ENCODE results near the gene ALCAM.
"Not testable (repeated sequence)": the region's sequence is repeated elsewhere in the genome, so short reads cannot be mapped to it uniquely, and the experiment has no call there.

The ALCAM gene

DNA sequence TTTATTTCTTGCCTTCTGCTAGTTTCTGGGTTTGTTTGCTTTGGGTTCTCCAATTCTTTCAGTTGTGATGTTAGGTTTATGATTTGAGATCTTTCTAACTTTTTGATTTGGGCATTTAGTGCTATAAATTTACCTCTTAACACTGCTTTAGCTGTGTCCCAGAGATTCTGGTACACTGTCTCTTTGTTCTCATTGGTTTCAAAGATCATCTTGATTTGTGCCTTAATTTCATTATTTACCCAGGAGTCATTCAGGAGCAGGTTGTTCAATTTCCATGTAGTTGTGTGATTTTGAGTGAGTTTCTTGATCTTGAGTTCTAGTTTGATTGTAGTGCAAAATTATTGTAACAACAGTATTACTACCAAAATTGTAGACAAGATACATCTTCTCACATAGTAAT lies 25.9 kb downstream of the ALCAM start:
- DNase-seq, result not testable (repeated sequence)

DNA sequence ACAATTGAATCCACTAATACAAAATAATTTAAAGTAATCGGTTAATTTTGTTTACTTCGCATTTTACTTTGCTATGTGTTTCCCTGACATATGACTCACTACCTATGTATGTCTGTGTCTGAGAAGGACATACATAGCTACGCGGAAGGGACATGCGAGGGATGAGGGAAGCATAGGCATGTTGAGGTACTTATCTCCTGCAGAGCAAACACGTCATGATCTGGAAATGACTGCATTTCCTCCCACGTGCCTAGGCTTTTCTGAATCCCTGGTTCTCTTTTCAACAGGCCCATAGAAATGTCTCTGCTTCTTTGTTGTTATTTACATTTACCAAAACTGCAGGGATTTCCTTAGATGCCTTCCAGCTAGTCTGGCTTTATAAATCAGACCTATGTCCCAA lies 27.5 kb downstream of the ALCAM start:
- no peak for DNase-seq

DNA sequence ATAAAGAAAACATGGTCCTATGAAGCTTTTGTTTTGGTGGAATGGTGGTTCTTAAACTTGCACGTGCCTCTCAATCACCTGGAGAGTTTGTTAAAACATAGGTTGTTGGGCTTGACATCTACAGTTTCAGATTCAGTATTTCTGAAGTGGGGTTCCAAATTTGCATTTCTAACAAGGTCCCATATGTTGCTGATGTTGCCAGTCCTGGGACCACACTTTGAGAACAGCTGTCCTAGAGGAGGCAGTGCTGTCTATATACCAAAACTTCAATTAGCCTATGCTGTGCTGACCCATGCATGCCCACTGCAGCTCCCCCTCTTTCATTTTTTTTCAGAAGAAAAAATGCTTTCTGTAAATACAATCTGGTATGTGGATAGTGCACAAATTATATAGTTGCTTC lies 31.3 kb downstream of the ALCAM start:
- no peak for DNase-seq

DNA sequence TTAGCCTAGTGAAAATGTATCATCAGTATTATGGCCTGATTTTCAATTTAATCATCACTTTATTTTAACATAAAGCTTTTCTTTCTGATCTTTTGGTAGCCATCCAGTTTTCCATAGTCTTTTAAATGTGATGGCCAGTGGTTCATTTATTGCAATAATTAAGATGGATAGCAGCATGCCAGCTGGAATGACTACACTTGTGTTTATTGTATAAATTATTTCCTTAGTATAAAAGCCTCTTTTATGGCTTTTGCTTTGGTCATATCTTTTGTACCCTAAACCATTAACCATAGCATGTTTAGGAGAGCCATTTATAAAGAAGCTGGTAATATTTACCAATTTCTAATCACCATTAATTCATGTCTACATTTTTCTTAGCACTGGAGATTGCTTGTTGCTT lies 31.7 kb downstream of the ALCAM start:
- no peak for DNase-seq

DNA sequence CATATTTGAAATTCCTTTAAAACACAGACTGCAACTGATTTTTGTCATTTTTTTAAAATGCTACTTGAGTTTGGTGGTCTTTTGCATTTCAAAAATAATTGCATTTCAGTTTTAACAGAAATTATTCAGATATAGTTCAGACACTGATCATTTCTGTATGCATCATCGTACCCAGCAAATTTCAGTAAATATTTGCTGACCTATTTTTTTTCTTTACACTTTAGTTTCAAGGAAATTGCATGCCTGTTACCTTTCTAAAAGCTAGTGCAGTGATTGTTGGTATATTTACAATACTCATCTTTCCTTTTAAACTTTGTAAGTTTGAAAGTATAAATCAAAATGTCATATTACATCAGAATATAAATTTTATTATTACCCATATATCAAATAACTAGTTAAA lies 32.4 kb downstream of the ALCAM start:
- no peak for DNase-seq

DNA sequence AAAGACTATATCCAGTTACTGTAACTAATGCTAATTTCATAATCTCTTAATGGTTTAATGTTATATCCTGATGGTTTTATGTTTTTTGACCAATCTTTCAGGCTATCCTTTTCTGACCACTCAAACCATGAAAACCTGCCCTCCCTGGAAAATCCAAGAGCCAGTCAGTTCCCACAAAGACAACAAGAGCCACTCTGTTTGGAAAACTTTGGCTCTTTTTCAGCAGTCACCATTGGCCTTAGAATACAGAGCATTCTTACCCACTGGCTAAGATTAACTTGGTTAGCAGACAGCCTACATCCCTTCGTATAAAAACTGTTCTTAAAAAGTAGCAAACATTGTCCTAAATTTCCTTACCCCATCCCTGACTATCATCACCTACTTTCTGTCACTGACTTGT lies 32.9 kb downstream of the ALCAM start:
- DNase-seq, result no peak

DNA sequence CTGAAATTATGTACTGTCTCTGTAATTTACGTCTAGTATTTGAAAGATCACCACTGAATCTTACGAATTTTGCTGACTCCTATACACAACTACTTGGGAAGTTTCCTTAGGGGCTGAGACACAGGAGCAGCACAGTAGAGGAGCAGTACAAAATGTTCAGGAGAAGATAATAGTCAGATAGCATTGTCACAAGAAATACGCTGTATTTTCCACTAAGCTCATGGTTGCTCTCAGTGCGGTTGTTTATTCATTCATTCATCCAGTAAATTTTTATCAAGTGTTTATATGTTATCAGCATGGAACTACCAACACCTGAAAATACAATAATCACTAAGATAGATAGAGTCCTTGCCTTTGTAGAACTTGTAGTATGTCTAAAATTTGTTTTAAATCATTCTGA lies 34.5 kb downstream of the ALCAM start:
- DNase-seq, result no peak

DNA sequence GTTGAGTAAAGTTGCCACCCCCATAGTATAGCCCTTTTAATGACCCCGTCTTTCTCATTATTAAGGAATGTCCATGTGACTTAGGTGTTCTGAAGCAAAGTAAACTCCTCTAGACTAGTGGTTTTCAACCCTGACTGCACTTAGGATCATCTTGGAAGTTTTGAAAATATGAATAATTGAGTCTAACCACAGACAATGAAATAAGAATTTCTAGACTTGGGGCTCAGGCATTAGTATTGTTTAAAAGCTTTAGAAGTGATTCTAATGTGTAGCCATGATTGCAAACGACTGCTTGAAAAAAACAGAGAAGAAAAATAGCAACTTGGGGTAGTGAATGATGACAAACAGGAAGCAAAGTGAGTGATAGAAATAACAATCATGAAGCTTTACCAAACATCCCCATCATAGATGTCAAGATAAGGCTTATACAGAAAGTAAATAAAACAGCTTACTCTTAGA lies 35.0 kb downstream of the ALCAM start:
- DNase-seq, result no peak

DNA sequence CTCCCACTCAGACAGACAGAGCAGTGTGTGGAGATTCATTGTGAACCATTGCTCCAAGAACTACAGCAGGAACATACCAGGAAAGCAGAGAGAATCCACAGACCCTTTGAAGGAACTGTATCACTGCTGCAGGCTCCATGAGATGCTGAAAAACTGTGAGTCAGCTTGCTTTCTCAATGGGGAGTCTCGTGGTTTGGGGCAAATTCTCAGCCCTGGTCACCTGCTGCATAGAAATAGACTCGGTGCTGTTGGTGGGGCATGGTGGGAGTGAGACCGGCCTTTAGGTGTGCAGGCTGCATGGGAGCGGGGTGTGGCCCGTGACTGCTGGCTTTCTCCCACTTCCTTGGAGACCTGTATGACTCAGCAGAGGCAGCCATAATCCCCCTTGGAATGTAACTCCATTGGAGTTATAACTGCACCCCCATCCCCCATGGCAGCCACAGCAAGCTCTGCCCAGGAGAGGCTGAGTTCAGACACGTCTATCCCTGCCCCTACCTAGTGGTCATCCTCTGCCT lies 35.6 kb downstream of the ALCAM start:
- DNase-seq, result no peak

DNA sequence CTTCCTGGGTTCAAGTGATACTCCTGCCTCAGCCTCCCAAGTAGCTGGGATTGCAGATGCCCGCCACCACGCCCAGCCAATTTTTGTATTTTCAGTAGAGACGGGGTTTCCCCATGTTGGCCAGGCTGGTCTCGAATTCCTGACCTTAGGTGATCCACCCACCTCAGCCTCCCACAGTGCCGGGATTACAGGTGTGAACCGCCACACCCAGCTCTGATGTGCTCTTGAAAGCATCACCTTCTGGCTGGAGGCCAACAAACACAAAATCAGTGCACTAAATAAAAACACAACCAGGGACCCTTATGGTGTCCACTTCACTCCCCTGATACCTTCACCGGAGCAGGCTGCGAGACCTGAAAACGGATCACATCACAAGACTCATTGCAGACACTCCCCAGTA lies 36.3 kb downstream of the ALCAM start:
- DNase-seq, result not testable (repeated sequence)

DNA sequence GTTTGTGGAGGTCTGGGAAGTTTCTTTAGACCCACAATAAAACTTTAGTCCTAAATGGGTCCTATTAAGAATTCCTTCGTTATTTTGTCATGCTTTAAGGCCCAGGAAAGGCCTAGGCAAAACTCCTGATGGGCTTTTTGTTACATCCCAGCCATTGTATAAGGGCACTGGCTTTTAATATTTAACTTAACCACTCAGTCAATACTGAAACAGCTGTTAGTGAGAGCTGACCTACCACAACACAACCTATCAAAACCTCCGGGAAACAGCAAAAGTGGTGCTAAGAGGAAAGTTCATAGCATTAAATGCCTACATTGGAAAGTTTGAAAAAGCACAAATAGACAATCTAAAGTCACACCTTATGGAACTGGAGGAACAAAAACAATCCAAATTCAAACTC lies 39.6 kb downstream of the ALCAM start:
- no peak for DNase-seq

DNA sequence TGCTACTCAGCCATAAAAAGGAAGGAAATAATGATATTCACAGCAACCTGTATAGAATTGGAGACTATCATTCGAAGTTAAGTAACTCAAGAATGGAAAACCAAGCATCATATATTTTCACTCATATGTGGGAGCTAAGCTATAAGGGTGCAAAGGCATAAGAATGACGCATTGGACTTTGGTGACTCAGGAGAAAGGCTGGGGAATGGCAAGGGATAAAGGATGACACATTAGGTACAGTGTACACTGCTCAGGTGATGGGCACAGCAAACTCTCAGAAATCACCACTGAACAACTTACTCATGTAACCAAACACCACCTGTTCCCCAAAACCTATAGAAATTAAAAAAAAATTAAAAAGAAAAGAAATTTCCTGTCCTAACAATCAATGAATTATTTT lies 42.7 kb downstream of the ALCAM start:
- no peak for DNase-seq

DNA sequence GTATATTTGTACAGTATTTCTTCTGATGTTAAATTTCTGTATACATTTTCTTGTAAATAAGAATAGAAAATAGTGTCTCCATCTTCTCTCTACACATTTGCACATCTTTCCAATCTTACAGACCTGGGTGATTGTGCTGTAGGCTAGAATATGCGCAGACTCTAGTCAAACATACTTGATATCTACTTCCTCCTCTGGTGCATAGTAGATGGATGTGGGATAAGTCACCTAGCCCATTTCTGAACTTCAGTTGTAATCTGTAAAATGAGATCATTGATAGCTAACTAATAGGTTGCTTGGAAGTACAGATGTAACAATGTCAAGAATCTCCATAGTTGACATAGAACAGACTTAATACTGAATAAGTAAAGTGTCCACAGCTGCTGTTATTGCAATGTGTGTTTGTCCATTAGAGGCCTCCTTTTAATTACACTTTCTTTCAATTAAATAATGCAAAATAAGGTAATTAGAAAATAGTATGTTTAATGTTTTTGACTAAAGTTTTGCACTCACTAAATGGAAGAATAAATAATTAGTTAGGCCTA lies 46.7 kb downstream of the ALCAM start:
- no peak for DNase-seq

DNA sequence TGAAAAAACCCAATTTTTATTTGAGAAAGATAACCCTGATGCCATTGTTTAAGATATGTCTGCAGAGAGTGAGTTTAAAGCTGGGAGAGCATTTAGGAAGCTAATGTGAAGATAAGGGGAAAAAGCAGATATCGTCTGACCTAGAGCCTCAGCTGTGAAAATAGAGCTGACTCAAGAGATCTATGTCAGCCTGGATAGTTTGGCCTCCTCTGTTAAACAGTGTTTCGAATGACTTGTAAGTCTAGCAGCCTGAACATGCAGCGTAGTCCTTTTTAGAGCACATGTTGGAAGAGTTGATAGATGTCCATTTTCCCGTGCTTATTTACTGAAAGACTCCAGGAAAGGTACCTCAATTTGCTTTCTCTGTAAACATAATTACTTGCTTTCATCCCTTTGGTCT lies 48.1 kb downstream of the ALCAM start:
- DNase-seq, result peak; percentile 8

DNA sequence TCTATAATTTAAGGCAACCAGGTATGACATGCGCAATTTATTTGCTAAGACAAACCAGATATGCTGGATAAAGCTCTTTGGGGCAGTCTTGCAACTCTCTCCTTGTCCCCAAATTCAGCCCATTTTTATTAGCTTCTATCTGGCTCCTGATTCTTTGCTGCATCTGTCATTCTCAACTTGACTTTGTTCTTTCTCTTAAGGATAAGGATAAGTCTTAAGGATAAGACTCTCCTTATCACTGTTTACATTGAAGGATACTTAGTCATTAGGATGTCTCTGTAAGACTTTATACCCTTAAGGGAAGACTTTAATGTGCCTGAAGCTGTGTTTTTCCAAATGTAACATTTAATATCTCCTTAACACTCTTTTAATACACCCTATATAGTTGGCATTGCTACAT lies 49.2 kb downstream of the ALCAM start:
- DNase-seq, result no peak

DNA sequence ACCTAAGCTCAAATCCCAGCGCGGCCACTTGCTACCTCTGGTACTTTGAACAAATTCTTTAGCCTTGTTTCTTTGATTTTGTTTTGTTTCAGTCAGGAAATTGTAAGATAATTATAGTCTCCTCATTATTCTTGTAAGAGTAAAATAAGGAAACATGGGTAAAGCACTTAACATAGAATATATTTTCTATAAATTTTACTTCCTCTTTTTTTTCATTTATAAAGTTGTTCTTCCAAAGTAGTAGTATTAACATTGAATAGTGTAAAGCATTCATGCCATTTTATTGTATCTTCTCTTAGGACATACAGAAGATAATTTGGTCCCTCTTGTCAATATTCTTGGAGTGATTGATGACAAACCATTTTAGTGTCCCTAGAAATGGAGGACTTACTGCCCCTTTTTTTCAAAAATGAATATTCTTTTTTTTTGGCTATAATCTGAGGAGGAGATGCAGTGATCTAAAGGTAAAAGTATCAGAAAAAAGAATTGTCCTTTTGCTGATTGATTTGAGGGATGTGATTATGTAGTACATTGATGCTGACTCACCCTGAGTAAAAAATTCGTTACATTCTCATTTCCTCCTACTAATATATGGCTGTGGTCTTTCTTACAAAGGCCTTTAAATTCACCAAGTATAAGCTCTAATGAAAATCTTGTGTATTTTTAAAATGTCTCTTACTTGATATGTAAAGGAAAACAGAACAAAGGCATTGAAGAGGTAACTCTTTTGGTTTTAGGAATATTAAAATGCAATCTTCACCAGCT lies 51.0 kb downstream of the ALCAM start:
- DNase-seq, result peak; percentile 15

DNA sequence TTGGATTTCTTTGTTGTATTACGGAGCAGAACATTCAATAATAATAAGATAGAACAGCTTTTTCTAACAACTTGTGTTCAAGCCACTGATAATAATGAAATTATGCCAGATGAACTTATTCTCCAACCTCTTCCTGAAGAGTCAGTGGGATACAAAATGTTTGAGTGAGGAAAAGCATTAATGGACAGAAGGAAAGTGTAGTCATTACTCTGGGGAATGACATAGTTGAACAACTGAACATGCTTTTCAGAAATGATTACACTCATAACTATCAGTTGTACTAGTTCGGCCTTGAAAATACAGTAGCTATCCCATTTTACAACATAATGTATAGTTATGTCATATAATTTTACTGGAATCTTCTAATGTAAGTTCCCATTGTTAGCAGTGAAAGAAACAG lies 55.9 kb downstream of the ALCAM start:
- DNase-seq, result no peak

DNA sequence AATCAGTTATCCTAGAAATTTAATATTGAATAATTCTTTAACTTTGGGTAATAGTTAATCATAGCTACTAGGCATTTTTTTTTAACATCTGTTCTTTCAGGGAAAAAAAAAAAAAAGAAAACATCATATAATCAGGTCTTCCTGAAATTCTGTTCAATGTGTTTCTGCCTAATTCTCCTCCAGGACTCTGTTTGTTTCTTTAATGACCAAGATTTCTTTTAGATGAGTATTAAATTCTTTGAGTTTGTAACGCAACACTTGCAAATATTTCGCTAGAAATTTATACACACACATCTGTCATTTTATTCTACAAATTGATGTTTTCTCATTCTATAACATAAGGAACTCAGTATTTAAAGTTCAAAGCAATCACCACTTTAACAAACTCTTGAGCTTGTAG lies 56.7 kb downstream of the ALCAM start:
- no peak for DNase-seq

DNA sequence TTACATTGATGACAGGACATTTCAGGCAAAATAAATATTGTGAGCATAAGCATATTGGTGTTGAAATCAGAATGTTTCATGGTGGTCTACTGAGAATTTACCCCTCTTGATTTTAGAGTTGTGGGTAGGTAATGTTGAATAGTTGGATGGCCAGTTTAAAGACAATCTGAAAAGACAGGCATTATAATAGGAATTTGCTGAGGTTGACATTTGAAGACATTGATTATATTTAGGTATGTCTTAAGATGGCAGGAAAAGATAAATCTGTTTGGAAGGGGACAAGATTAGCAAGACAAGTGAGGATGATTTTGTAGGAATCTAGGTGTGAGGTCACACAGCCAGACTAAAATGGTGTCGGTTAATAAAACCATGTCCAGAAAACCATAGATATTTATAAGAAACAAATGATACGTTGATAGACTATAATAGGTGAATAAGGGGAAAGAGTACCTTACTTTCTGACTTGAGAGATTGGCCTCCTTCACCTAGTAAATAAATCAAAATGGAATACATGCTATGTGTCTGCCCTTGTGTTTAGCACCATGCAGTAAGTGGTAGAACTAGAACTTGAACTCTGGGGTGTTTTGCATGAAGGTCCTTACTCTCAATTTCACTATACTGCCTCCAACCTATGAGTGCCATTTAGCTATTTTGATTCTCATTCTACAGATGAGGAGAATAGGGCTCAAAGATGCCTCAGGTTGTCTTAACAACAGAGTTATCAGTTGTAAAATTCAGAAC lies 57.9 kb downstream of the ALCAM start:
- DNase-seq, result no peak

DNA sequence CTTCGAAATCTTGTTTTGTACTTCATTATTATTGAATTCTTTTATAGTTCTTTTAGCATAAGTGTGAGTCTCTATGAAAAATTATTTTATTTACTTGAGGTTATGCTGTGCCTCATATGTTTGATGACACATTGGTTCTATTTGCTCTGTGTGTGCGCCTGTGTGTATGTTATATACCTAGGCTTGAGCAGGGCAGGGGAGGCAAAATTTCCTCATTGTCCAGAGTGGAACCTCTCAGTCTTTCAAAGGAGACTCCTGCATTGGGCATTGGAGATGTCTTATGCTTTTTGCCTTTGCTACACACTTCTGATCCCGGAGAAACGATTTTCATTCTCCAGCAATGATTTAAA lies 58.4 kb downstream of the ALCAM start:
- no peak for DNase-seq

DNA sequence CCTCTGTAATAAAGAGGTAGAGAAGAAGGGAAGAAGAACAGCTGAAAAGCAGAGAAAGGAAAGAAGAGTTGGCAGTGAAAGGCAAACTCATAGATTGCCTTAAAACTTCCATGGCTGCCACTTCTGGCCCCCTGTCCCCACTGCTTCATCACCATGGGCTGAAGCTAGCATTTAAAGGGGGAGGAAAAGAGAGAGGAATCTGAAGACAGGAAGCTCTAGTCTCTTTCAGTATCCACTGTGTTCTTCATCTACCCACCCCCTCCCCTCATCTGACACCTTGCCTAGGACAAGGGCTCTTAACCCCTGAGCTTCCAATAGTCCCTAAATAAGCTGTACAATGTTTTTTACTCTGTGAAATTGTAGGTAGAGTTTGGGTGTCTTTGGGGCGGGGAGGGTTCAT lies 60.6 kb downstream of the ALCAM start:
- DNase-seq, result no peak

DNA sequence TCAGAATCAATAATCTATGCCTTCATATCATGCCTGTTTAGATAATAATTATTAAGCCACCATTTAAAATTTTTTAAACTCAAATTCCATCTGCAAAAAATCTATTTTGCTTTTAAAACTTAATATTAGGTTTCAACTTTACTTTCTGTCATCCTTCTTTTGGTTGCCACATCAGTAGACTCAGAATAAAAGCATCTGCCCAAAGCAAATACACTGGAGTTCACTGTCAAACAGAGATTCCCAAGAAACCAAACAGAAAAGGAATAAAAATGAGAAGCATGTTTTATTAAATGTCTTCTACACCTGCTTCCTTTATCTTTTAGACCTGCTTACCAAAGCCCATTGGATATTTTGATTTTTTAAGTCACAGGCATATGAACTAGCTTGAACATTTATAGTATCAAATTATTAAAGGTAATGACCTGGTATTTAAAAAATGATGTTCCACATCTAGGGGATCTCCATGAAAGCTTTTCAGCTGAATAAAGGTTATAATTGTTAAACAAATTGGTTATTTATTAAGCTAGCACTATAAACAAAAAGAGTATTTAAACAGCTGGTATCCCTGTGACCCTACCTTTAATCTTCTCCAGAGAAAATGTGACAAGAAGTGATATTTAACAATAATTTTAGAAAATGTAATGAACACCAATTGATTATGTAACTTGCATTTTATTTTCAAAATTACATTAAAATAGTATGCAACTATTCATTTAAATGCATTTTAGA lies 62.5 kb downstream of the ALCAM start:
- DNase-seq, result no peak

DNA sequence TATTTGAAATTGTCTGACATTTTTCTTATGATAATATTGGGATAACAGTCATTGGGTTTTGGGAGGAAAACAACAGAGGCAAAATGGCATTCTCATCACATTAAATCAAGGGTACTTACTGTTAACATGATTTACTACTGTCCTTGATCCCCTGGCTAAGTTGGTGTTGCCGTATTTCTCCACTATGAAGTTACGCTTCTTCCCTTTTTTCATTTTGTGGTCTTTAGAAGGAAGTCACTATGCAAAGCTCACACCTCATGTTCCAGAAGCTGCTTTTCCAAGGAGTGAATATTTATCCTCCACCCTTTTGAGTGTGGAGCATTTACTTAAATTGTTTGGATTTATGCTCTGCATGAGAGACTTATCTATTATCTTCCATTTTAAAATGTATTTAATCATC lies 63.7 kb downstream of the ALCAM start:
- peak; percentile 59 for DNase-seq

DNA sequence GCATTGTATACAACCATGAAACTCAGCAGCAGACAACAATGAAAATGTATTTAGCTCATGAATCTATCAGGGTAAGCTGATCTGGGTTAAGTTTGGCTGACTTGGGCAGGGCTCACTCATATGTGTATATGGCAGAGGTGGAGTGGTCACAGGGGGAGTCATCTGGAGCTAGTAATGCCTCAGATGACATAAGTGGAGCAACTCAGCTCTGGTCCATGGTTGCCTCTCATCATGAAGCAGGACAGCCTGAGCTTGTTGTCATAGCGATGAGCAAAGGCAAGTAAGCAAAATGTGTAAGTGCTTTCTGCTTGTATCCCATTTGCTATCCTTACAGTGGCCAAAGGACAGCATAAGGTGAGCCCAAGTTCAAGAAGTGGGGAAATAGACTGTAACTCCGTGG lies 64.5 kb downstream of the ALCAM start:
- no peak for DNase-seq
